ENCODE results near the gene HINT3.

DNA sequence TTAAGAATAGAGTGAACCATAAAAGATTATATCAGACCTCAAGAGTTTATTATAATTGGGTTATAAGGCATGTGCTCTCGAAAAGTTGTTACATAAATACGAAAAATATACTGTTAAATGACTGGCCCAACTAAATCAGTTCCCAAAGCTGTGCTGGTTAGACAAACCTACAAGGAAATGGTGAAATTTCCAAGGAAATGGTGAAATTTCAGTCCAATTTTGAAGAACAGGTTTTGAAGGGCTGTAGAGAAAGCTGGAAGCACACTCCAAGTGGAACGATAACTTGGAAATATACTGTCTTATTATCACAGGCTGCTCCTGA, 29.4 kb downstream of the HINT3 start:
- TF ChIP-seq CTCF (IDR thresholded peaks at IDR 0.05) (no peak), POLR2A (IDR thresholded peaks at IDR 0.05) (no peak)
